Measurements from ENCODE around the gene UTS2R.

DNA sequence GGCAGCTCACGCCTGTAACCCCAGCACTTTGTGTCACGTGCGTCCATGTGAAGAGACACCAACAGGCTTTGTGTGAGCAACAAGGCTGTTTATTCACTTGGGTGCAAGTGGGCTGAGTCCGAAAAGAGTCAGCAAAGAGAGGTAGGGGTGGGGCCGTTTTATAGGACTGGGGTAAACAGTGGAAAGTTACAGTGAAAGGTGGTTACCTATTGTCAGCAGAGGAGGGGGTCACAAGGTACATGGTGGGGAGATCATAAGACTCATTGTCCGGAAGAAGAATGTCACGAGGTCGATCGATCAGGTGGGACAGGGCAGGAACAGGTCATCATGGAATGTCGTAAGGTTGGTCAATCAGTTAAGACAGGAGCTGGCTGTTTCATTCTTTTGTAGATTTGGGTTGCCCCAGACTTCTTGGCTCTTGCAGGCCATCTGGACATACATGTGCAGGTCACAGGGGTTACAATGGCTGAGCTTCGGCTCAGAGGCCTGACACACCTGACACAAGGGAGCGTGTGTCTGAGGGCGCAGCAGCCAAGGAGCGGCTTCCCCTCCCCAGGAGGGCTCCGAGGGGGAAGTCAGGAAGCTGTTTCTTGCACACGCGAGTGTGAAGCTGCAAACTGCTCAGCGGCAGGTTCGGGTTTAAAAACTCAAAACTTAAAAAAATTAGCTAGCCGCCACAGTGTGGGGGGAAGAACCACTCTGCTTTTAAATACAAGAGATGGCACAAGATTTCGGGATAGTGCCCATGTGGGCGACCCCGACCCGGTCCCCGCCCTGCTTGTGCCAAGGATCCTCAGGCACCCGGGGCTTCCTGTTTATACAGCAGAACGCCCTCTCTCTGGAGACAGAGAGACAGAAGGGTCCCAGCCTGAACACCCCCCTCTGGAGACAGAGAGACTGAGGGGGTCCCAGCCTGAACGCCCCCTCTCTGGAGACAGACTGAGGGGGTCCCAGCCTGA, 24.9 kb upstream of the UTS2R start:
- TF ChIP-seq, protein P1, sequence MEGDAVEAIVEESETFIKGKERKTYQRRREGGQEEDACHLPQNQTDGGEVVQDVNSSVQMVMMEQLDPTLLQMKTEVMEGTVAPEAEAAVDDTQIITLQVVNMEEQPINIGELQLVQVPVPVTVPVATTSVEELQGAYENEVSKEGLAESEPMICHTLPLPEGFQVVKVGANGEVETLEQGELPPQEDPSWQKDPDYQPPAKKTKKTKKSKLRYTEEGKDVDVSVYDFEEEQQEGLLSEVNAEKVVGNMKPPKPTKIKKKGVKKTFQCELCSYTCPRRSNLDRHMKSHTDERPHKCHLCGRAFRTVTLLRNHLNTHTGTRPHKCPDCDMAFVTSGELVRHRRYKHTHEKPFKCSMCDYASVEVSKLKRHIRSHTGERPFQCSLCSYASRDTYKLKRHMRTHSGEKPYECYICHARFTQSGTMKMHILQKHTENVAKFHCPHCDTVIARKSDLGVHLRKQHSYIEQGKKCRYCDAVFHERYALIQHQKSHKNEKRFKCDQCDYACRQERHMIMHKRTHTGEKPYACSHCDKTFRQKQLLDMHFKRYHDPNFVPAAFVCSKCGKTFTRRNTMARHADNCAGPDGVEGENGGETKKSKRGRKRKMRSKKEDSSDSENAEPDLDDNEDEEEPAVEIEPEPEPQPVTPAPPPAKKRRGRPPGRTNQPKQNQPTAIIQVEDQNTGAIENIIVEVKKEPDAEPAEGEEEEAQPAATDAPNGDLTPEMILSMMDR (IDR thresholded peaks at IDR 0.05): no peak
- no peak for TF ChIP-seq POLR2A (IDR thresholded peaks at IDR 0.05)

All from suprapubic skin (tissue), 3 donors.